ENCODE results near the gene CLEC4G. TPM values are rescaled to one million over a fixed set of nuclear protein-coding genes. Genes with fewer than 3 reads are reported as not detected.

CLEC4G gene
- total RNA-seq, 1 experiment from 2014 or later: not detected

GRCh38 chr19:7716762-7717161 lies 15.1 kb downstream of the CLEC4G start:
- intact Hi-C loops (cut with micrococcal nuclease): no loop called here
- POLR2A ChIA-PET (ENCODE audit: unreplicated experiment): no interaction called here

GRCh38 chr19:7715671-7716070 lies 16.2 kb downstream of the CLEC4G start:
- no peaks in the 10 kb centered on the region for H3F3A ChIP-seq (ENCODE audit: low read length, unreplicated experiment)
- H3K27me3 ChIP-seq (ENCODE audit: low read length): peaks cover 7% of the 10 kb centered on the region; the same call in 1 of the 2 replicates
- no TSS peak for BruUV-seq (replicated peaks)

More at GRCh38 chr19:7716762-7717161, 15.1 kb downstream of the CLEC4G start:
- H3K4me1 ChIP-seq (ENCODE audit: insufficient read depth, low read length): no peaks in the 10 kb centered on the region
- H4K20me1 ChIP-seq (ENCODE audit: low read length): no peaks in the 10 kb centered on the region
- H3K79me2 ChIP-seq (ENCODE audit: low read length): no peaks in the 10 kb centered on the region
- no peaks in the 10 kb centered on the region for H3K9me2 ChIP-seq (replicated peaks; ENCODE audit: low read length)
- no peaks in the 10 kb centered on the region for H3F3A ChIP-seq (ENCODE audit: low read length, unreplicated experiment)
- no peak overlapping the region for H3K4me2 ChIP-seq (ENCODE audit: low read length)
- H3K4me3 ChIP-seq (ENCODE audit: low read length): no peak overlapping the region
- H3K27ac ChIP-seq (ENCODE audit: low read length): no peak overlapping the region
- H3K27me3 ChIP-seq (ENCODE audit: low read length): peaks cover 7% of the 10 kb centered on the region; the same call in 1 of the 2 replicates
- ATAC-seq: no peak
- H3K9ac ChIP-seq (ENCODE audit: low read length): no peak overlapping the region
- H3K9me3 ChIP-seq (ENCODE audit: low read length): no peaks in the 10 kb centered on the region
- DNase-seq: no peak
- no peak for TF ChIP-seq EZH2 (IDR thresholded peaks at IDR 0.05; ENCODE audit: low read length, unreplicated experiment)
- no peak for TF ChIP-seq EZH2phosphoT487 (IDR thresholded peaks at IDR 0.05; ENCODE audit: borderline replicate concordance, low read length)
- TF ChIP-seq CTCF (conservative IDR thresholded peaks at IDR 0.05; ENCODE audit: low read depth, low read length): no peak
- H3K36me3 ChIP-seq (ENCODE audit: low read depth, low read length): no peaks in the 10 kb centered on the region
- no peak overlapping the region for H2AFZ ChIP-seq (ENCODE audit: low read length)
- CTCF ChIA-PET: no interaction called here
- no TSS peak for BruUV-seq (replicated peaks)

GRCh38 chr19:7710616-7711015 lies 21.3 kb downstream of the CLEC4G start:
- BruUV-seq (replicated peaks): no TSS peak
- TF ChIP-seq CTCF (conservative IDR thresholded peaks at IDR 0.05; ENCODE audit: low read depth, low read length) (no peak), EZH2 (IDR thresholded peaks at IDR 0.05; ENCODE audit: low read length, unreplicated experiment) (no peak)
- DNase-seq: no peak
- H3K36me3 ChIP-seq (ENCODE audit: low read depth, low read length): no peaks in the 10 kb centered on the region
- no peaks in the 10 kb centered on the region for H3K4me1 ChIP-seq (ENCODE audit: insufficient read depth, low read length)
- H3F3A ChIP-seq (ENCODE audit: low read length, unreplicated experiment): no peaks in the 10 kb centered on the region
- H3K9me3 ChIP-seq (ENCODE audit: low read length): no peaks in the 10 kb centered on the region
- H3K79me2 ChIP-seq (ENCODE audit: low read length): no peaks in the 10 kb centered on the region
- H3K27me3 ChIP-seq (ENCODE audit: low read length): no peaks in the 10 kb centered on the region
- no peaks in the 10 kb centered on the region for H4K20me1 ChIP-seq (ENCODE audit: low read length)
- ATAC-seq: no peak
- H3K9me2 ChIP-seq (replicated peaks; ENCODE audit: low read length): no peaks in the 10 kb centered on the region
- no peak overlapping the region for H3K4me2 ChIP-seq (ENCODE audit: low read length)
- no peak overlapping the region for H3K9ac ChIP-seq (ENCODE audit: low read length)
- H3K27ac ChIP-seq (ENCODE audit: low read length): no peak overlapping the region
- H2AFZ ChIP-seq (ENCODE audit: low read length): no peak overlapping the region
- ChIA-PET CTCF (no interaction called here), POLR2A (ENCODE audit: unreplicated experiment) (no interaction called here)
- H3K4me3 ChIP-seq (ENCODE audit: low read length): no peak overlapping the region
- intact Hi-C loops (cut with micrococcal nuclease): no loop called here

More at GRCh38 chr19:7715671-7716070, 16.2 kb downstream of the CLEC4G start:
- ChIA-PET POLR2A (ENCODE audit: unreplicated experiment) (no interaction called here), CTCF (no interaction called here)
- Histone ChIP-seq H3K4me3 (ENCODE audit: low read length) (no peak overlapping the region), H3K79me2 (ENCODE audit: low read length) (no peaks in the 10 kb centered on the region), H2AFZ (ENCODE audit: low read length) (no peak overlapping the region), H3K9me3 (ENCODE audit: low read length) (no peaks in the 10 kb centered on the region), H3K9ac (ENCODE audit: low read length) (no peak overlapping the region), H3K4me2 (ENCODE audit: low read length) (no peak overlapping the region), H3K4me1 (ENCODE audit: insufficient read depth, low read length) (no peaks in the 10 kb centered on the region), H3K36me3 (ENCODE audit: low read depth, low read length) (no peaks in the 10 kb centered on the region), H3K9me2 (replicated peaks; ENCODE audit: low read length) (no peaks in the 10 kb centered on the region), H4K20me1 (ENCODE audit: low read length) (no peaks in the 10 kb centered on the region), H3K27ac (ENCODE audit: low read length) (no peak overlapping the region)
- no peak for TF ChIP-seq EZH2phosphoT487 (IDR thresholded peaks at IDR 0.05; ENCODE audit: borderline replicate concordance, low read length)
- no peak for TF ChIP-seq CTCF (conservative IDR thresholded peaks at IDR 0.05; ENCODE audit: low read depth, low read length)
- no peak for ATAC-seq
- no peak for DNase-seq
- intact Hi-C loops (cut with micrococcal nuclease): no loop called here

All from PC-3 (cell line).